ENCODE measurements around the gene ETV6. TPM values are rescaled to one million over a fixed set of nuclear protein-coding genes. Genes with fewer than 3 reads are reported as not detected.

ETV6 gene
- polyA plus RNA-seq, 3 donors, result 6.8 to 45.1 (median 11.7) TPM

DNA sequence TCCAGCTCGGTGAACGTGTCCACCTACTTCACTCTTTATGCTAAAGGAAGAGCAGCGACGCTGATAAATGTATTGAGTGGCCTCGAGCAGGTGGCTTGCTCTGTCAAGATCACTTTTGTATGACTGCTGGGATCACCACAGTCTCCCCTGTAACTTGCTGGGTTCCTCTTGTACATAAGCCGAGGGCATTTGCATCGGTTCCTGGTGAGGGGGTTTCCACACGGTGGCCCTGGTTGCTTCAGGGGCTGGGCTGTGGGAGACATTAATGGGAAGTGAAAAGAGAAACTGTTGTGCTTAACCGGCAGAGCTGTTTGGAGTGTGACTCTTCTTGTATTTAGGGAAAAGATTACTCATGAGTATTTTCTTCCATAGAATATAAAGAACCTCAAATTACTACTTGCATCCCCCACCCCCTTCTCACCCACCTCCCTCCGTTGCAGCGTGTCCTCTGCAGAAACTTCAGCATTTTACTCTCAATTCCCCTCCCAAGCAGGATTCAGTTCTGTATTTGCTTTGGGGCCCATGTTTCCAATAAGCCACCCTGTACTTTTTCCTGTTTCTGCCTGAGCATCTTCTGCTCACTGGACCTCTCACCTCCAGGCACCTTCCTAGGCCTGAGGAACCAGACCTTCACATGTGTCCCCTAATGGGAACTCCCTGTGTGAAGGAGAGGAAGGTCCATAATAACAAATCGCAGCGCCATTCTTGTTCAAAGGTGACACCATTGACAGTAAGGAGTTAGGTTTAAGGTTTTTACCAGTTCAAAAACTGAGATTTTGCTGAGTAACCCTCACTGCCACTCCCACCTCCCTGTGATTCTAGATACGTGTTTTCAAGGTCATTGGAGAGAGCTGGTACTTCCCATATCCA is 187.0 kb downstream of the ETV6 start:
- TF ChIP-seq, protein P1, sequence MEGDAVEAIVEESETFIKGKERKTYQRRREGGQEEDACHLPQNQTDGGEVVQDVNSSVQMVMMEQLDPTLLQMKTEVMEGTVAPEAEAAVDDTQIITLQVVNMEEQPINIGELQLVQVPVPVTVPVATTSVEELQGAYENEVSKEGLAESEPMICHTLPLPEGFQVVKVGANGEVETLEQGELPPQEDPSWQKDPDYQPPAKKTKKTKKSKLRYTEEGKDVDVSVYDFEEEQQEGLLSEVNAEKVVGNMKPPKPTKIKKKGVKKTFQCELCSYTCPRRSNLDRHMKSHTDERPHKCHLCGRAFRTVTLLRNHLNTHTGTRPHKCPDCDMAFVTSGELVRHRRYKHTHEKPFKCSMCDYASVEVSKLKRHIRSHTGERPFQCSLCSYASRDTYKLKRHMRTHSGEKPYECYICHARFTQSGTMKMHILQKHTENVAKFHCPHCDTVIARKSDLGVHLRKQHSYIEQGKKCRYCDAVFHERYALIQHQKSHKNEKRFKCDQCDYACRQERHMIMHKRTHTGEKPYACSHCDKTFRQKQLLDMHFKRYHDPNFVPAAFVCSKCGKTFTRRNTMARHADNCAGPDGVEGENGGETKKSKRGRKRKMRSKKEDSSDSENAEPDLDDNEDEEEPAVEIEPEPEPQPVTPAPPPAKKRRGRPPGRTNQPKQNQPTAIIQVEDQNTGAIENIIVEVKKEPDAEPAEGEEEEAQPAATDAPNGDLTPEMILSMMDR (IDR thresholded peaks at IDR 0.05), result no peak
- 0% methylated on average over 7 of the region's 14 CpGs for WGBS (ENCODE audit: insufficient coverage)
- peak; percentile 93 to 98 (median 96) for DNase-seq
- Histone ChIP-seq H3K9ac (ENCODE audit: insufficient read depth, low read length, poor library complexity, severe bottlenecking) (peak overlapping the region; percentile 39), H3K79me2 (ENCODE audit: insufficient read depth, low read length) (peaks cover 79% of the 10 kb centered on the region), H2AFZ (ENCODE audit: insufficient read depth, low read depth, low read length, poor library complexity, severe bottlenecking) (no peak overlapping the region), H3K9me3 (replicated peaks in 1 of 2; ENCODE audit: control insufficient read depth in 1 of 2, insufficient read depth in 1 of 2, low read length in 2 of 2) (no peaks in the 10 kb centered on the region), H3K27ac (ENCODE audit: low read depth in 1 of 2, low read length in 2 of 2) (peak overlapping the region; percentile 71 to 92), H3K27me3 (ENCODE audit: control insufficient read depth in 2 of 2, insufficient read depth in 2 of 2, low read length in 2 of 2) (no peaks in the 10 kb centered on the region), H3K36me3 (replicated peaks in 1 of 2; ENCODE audit: control insufficient read depth in 1 of 2, insufficient read depth in 2 of 2, low read length in 2 of 2) (peaks cover 5 to 6% of the 10 kb centered on the region in 2 donors), H3K4me2 (replicated peaks; ENCODE audit: extremely low read depth, low read length, poor library complexity, severe bottlenecking) (peak overlapping the region; percentile 55), H4K20me1 (ENCODE audit: insufficient read depth, low read length) (no peaks in the 10 kb centered on the region), H3K4me3 (replicated peaks in 1 of 3; ENCODE audit: low read depth in 2 of 3, low read length in 3 of 3) (peak overlapping the region in 1 of 3 experiments; percentile 46), H3K4me1 (ENCODE audit: control insufficient read depth in 1 of 2, insufficient read depth in 2 of 2, low read length in 2 of 2) (peaks cover 90 to 96% of the 10 kb centered on the region in 2 donors)
- no peaks in the 10 kb centered on the region for H3K9me3 Mint-ChIP-seq
- intact Hi-C loops (cut with micrococcal nuclease), result loop anchor here (2.0 to 10.0 kb wide), 7 partner anchors 20 to 184 kb away; no protein-coding TSS in a partner anchor
- H3K27ac Mint-ChIP-seq, result peak overlapping the region; percentile 95 to 99 (median 98)
- peak overlapping the region; percentile 58 to 77 for H3K4me3 Mint-ChIP-seq
- peaks cover 27 to 46% of the 10 kb centered on the region in 2 donors for H3K36me3 Mint-ChIP-seq
- no peaks in the 10 kb centered on the region for H3K27me3 Mint-ChIP-seq (ENCODE audit: low read depth in 3 of 3)
- H3K4me1 Mint-ChIP-seq, result peaks cover 93% of the 10 kb centered on the region

DNA sequence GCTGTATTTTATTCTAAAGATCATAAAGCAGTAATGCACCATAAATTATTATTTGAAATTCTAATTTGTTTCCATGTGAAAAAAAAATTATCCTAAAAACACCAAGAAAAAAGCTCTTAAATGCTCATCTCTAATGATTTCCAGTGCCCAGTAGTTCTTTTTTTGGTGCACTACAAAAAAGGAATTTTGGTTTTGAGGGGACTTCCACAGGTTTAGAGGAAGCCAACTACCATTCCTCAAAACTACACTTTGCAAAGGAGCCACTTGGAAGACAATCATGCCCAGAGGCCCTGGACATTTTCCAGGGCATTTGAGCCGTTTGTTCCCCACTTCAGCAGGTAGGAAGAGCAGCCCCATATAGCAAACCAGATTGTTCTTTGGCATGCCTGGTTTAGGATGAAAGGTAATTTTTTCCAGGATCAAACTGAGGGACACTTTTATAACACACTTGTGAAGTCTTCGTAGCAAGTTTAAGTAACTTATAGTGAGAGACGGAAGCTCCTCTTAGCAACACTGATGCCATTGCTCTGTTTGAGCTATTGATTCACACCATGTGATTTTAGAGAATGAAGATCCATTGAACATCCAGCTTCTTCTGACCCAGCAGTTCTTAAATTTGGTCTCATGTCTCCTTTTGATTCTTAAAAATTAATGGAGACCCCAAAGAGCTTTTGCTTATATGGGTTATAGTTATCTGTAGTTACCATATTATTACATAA is 187.9 kb downstream of the ETV6 start:
- Mint-ChIP-seq H3K9me3 (peaks cover 0 to 4% (median 0%) of the 10 kb centered on the region in 7 donors), H3K27me3 (ENCODE audit: low read depth in 3 of 3) (no peaks in the 10 kb centered on the region), H3K36me3 (peaks cover 29 to 50% of the 10 kb centered on the region in 2 donors), H3K4me1 (peaks cover 85% of the 10 kb centered on the region), H3K4me3 (peak overlapping the region in 1 of 2 donors; percentile 15), H3K27ac (peak overlapping the region; percentile 95 to 99 (median 98))
- Histone ChIP-seq H3K4me3 (replicated peaks in 1 of 3; ENCODE audit: low read depth in 2 of 3, low read length in 3 of 3) (peak overlapping the region in 1 of 3 experiments; percentile 46), H3K9me3 (replicated peaks in 1 of 2; ENCODE audit: control insufficient read depth in 1 of 2, insufficient read depth in 1 of 2, low read length in 2 of 2) (no peaks in the 10 kb centered on the region), H3K4me1 (ENCODE audit: control insufficient read depth in 1 of 2, insufficient read depth in 2 of 2, low read length in 2 of 2) (peaks cover 86 to 90% of the 10 kb centered on the region in 2 donors), H3K36me3 (replicated peaks in 1 of 2; ENCODE audit: control insufficient read depth in 1 of 2, insufficient read depth in 2 of 2, low read length in 2 of 2) (peaks cover 6 to 15% of the 10 kb centered on the region in 2 donors), H3K79me2 (ENCODE audit: insufficient read depth, low read length) (peaks cover 78% of the 10 kb centered on the region), H3K9ac (ENCODE audit: insufficient read depth, low read length, poor library complexity, severe bottlenecking) (peak overlapping the region; percentile 33), H4K20me1 (ENCODE audit: insufficient read depth, low read length) (no peaks in the 10 kb centered on the region), H2AFZ (ENCODE audit: insufficient read depth, low read depth, low read length, poor library complexity, severe bottlenecking) (no peak overlapping the region), H3K27me3 (ENCODE audit: control insufficient read depth in 2 of 2, insufficient read depth in 2 of 2, low read length in 2 of 2) (no peaks in the 10 kb centered on the region), H3K4me2 (replicated peaks; ENCODE audit: extremely low read depth, low read length, poor library complexity, severe bottlenecking) (peak overlapping the region; percentile 55), H3K27ac (ENCODE audit: low read depth in 1 of 2, low read length in 2 of 2) (peak overlapping the region; percentile 71 to 92)
- intact Hi-C loops (cut with micrococcal nuclease), result loop anchor here (2.0 to 10.0 kb wide), 7 partner anchors 19 to 185 kb away; no protein-coding TSS in a partner anchor
- TF ChIP-seq, protein P1 (IDR thresholded peaks at IDR 0.05), result no peak
- DNase-seq, result peak in 1 of 3 donors; percentile 52
- no CpG with 5 or more reads among the region's 3 CpGs for WGBS (ENCODE audit: insufficient coverage)

Data from CD14-positive monocyte (primary cell).